GM12892 (cell line): ENCODE measurements around the gene TRIO.

Experiments
- POLR2A ChIP-seq: IDR thresholded peaks from 2 replicates; pipeline ENCODE4 v1.6.1; 2011; ENCODE audit warnings: low read depth, low read length, control low read depth
- POLR2AphosphoS5 ChIP-seq: IDR thresholded peaks from 2 replicates; pipeline ENCODE4 v1.6.1; 2011; ENCODE audit warnings: low read depth, low read length, control low read depth
- TAF1 ChIP-seq: IDR thresholded peaks from 2 replicates; pipeline ENCODE4 v1.6.1; 2011; ENCODE audit warnings: low read depth, mild to moderate bottlenecking, control low read depth, low read length, borderline replicate concordance

- TF ChIP-seq TAF1, result no peak
- peak; percentile 59; the same call in 1 of the 2 replicates for TF ChIP-seq POLR2AphosphoS5
- peak; percentile 65 for TF ChIP-seq POLR2A
Observed at GRCh38 chr5:14168793-14169262, 25.7 kb downstream of the TRIO start.
